ENCODE measurements around the gene CARS2.

GRCh38 chr13:110626521-110626920 is 79.4 kb downstream of the CARS2 start:
- TF ChIP-seq CTCF (IDR thresholded peaks at IDR 0.05 in 4 of 5, conservative IDR thresholded peaks at IDR 0.05 in 1 of 5) (no peak), POLR2A (IDR thresholded peaks at IDR 0.05) (no peak)
